Suprapubic skin (tissue), 4 donors: ENCODE results near the gene ARPC2. TPM values are rescaled to one million over a fixed set of nuclear protein-coding genes. Genes with fewer than 3 reads are reported as not detected.

ENCODE experiments used
- DNase-seq, 2 donors: peaks; one replicate each; pipeline ENCODE4 v3.0.0-alpha.2; 2019; ENCODE audit warnings: low spot score in 2 of 2
- H3K27ac ChIP-seq: fragments of 200-600 bp; sonication (generic); one replicate; pipeline ENCODE4 v1.5.1; 2019
- H3K27me3 ChIP-seq: fragments of 200-600 bp; sonication (generic); one replicate; pipeline ENCODE4 v1.5.1; 2019
- H3K36me3 ChIP-seq: fragments of 200-600 bp; sonication (generic); one replicate; pipeline ENCODE4 v1.5.1; 2019
- H3K4me1 ChIP-seq: fragments of 200-600 bp; sonication (generic); one replicate; pipeline ENCODE4 v1.5.1; 2019
- H3K4me3 ChIP-seq: fragments of 200-600 bp; sonication (generic); one replicate; pipeline ENCODE4 v1.5.1; 2019; ENCODE audit warnings: mild to moderate bottlenecking
- H3K9me3 ChIP-seq: fragments of 200-600 bp; sonication (generic); one replicate; pipeline ENCODE4 v1.5.1; 2019
- EP300 ChIP-seq: sonication (generic); formaldehyde crosslinking; IDR thresholded peaks from one replicate; pipeline ENCODE4 v1.6.1; 2017; ENCODE audit warnings: antibody characterized with exemption
- POLR2A ChIP-seq, 2 donors: fragments of 450-650 bp; IDR thresholded peaks; one replicate each; pipeline ENCODE4 v1.6.1; 2017; ENCODE audit warnings: antibody characterized with exemption in 2 of 2, mild to moderate bottlenecking in 2 of 2, moderate library complexity in 2 of 2
- POLR2AphosphoS5 ChIP-seq, 3 donors: sonication (generic); formaldehyde crosslinking; IDR thresholded peaks; one replicate each; pipeline ENCODE4 v1.6.1; 2017; ENCODE audit warnings: antibody characterized with exemption in 3 of 3
- WGBS: methylation state at CpG from one replicate; pipeline ENCODE4 v1.1.5; 2018; 5-methylcytosine and 5-hydroxymethylcytosine counted together
- total RNA-seq, 4 donors: library from RNA; depleted of rRNA; stranded (reverse); fragments of >200 nt; gene quantifications; one replicate each; pipeline ENCODE4 v1.1.0, GENCODE V29; 2016
- TF ChIP-seq, protein P1 (sequence below), 2 donors: fragments of 200-600 bp in 1 of 2; fragments of 450-650 bp in 1 of 2; sonication (generic) in 1 of 2; IDR thresholded peaks; one replicate each; pipeline ENCODE4 v1.5.1; 2016 to 2019; ENCODE audit warnings: antibody characterized with exemption in 2 of 2, mild to moderate bottlenecking in 1 of 2, moderate library complexity in 1 of 2

Gene ARPC2
- total RNA-seq, 4 donors from 2014 or later = 267 to 384 (median 275) TPM

DNA sequence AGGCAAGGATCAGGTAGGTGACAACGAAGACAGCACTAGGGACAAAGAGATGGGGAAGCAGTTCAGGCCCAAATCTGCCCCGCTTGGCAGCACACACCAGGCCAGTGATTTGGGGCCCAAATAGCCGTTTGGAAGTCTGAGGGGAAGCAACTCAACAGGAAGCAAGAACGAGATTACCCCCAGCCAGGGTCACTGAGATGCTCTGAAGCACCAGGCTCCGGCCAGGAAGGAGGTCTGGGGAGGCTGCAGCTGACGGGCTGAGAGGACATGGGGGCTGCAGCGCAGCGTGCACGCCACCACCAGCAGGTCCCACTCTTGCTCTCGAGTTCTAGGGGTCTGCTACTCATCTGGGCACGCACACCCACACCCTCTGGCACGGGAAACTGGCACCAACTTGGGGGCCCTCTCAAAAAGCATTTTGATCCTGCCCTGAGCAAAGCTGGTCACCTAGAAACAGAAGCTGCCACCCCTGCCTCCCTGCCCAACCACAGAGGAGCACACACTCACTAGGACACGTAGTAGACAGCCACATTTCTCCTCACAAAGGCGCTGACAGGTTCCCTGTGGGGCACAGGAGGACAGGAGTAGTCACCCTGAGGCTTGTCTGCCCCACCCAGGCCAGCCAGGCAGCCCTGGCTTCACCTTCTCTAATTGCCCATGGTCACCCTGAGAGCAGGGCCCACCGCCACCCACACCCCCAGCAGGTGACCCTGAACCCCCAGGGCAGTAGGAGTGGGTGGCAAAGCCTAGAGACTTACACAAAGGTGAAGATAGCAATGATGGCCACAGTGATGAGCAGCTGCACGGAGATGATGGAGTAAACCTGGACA, 61.8 kb downstream of the ARPC2 start:
- no peaks in the 10 kb centered on the region for H3K27me3 ChIP-seq
- no peaks in the 10 kb centered on the region for H3K9me3 ChIP-seq
- peaks cover 57% of the 10 kb centered on the region for H3K4me1 ChIP-seq
- DNase-seq = no peak
- WGBS = 79% methylated on average over 10 of the region's 16 CpGs
- TF ChIP-seq POLR2A (IDR thresholded peaks at IDR 0.05) (no peak), EP300 (no peak), POLR2AphosphoS5 (IDR thresholded peaks at IDR 0.05) (no peak)
- TF ChIP-seq, protein P1, sequence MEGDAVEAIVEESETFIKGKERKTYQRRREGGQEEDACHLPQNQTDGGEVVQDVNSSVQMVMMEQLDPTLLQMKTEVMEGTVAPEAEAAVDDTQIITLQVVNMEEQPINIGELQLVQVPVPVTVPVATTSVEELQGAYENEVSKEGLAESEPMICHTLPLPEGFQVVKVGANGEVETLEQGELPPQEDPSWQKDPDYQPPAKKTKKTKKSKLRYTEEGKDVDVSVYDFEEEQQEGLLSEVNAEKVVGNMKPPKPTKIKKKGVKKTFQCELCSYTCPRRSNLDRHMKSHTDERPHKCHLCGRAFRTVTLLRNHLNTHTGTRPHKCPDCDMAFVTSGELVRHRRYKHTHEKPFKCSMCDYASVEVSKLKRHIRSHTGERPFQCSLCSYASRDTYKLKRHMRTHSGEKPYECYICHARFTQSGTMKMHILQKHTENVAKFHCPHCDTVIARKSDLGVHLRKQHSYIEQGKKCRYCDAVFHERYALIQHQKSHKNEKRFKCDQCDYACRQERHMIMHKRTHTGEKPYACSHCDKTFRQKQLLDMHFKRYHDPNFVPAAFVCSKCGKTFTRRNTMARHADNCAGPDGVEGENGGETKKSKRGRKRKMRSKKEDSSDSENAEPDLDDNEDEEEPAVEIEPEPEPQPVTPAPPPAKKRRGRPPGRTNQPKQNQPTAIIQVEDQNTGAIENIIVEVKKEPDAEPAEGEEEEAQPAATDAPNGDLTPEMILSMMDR (IDR thresholded peaks at IDR 0.05) = no peak
- H3K4me3 ChIP-seq = no peak overlapping the region
- H3K36me3 ChIP-seq = peaks cover 81% of the 10 kb centered on the region
- peak overlapping the region; percentile 10 for H3K27ac ChIP-seq

DNA sequence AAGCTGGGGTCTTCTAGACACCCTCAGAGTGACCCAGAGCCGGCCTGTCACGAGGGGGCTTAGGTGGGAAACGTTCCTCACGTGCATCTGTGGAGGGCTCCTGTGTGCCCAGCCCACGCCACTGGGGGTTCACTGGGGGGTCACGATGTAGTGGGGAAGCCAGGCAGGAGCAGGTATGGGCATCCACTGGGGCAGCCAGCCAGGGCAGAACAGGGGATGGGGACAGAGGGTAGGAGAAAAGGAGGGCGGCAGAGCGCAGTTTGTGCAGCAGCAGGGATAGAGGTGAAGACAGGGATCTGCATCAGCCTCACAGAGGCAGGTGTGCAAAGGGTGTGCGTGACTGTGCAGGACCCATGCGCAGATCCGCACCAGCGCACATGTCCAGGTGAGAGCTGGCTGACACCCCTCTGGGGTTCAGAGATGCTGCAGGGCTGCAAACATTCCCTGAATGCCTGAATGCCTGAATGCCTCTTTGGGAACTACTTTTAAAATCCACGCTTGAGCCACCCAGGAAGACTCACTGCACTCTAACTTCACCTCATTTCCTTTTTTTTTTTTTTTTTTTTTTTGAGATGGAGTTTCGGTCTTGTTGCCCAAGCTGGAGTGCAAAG, 63.4 kb downstream of the ARPC2 start:
- H3K36me3 ChIP-seq = peaks cover 65% of the 10 kb centered on the region
- DNase-seq = no peak
- 96% methylated on average over 9 of the region's 14 CpGs for WGBS
- H3K4me3 ChIP-seq = no peak overlapping the region
- H3K9me3 ChIP-seq = no peaks in the 10 kb centered on the region
- no peak for TF ChIP-seq EP300
- no peak for TF ChIP-seq POLR2AphosphoS5 (IDR thresholded peaks at IDR 0.05)
- TF ChIP-seq, protein P1 (IDR thresholded peaks at IDR 0.05) = no peak
- no peak for TF ChIP-seq POLR2A (IDR thresholded peaks at IDR 0.05)
- no peak overlapping the region for H3K27ac ChIP-seq
- no peaks in the 10 kb centered on the region for H3K27me3 ChIP-seq
- peaks cover 64% of the 10 kb centered on the region for H3K4me1 ChIP-seq

DNA sequence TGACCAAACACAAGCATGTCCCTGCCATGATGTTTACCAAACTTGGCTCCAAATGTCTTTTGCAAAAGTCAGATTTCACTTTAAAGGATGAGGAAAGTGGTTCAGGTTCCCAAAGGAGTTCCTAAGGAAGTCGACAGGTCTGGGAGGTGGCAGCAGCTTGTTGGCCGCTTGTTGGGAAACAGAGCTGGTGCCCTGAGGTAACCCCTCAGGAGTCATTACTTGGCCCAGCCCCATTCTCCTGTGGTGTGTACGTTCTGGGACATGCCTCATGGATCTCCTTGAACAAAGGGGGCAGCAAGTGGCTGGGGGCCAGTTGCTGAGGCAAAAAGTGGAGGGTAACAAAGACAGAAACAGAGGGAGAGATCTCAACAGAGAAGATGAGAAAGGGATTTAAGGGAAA, 64.5 kb downstream of the ARPC2 start:
- TF ChIP-seq POLR2AphosphoS5 (IDR thresholded peaks at IDR 0.05) = peak in 1 of 3 donors; percentile 24
- TF ChIP-seq, protein P1 (IDR thresholded peaks at IDR 0.05) = no peak
- peak overlapping the region; percentile 97 for H3K27ac ChIP-seq
- DNase-seq = no peak
- H3K36me3 ChIP-seq = peaks cover 54% of the 10 kb centered on the region
- no peaks in the 10 kb centered on the region for H3K27me3 ChIP-seq
- peaks cover 72% of the 10 kb centered on the region for H3K4me1 ChIP-seq
- no peaks in the 10 kb centered on the region for H3K9me3 ChIP-seq
- H3K4me3 ChIP-seq = no peak overlapping the region
- 32% methylated on average over 3 of the region's 3 CpGs for WGBS

DNA sequence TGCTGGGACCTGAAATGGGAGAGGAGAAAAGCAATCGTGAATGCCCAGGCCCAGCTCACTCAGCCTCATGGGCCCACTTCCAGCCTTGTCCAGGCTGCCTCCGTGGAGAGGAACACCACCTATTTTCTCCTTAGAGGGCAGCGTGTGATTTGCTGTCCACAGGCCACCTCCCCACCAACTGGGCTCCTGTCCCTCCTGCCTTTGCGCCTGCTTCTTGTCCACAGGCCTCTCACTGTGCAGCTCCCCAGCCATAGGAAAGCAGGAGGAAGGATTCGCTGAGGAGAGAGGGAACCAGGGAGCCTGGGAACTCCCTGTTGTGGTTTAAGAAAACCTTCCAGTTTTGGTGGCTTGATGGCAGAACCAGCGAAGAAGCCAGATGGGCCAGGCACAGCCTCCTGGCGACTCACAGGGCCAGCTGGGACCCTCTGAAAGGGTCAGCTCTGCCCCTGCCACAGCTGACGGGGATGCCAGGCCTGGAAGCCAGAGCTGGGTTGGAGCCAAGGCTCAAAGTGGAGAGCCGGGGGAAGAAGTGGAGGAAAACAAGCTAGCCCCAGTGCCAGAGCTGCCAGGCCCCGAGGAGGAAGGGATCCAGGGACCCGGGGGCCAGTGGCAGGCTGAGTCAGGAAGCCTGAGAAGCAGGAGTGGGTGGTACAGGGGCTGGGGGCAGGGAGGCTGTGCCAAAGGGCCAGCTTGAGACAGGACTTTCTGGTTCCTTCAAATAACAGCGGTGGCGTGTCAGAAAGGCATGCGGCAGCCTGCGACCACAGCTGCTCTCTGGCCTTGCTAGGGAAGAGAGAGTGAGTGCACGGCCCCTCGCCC, 65.4 kb downstream of the ARPC2 start:
- TF ChIP-seq POLR2AphosphoS5 (IDR thresholded peaks at IDR 0.05) (peak in 1 of 3 donors; percentile 62), POLR2A (IDR thresholded peaks at IDR 0.05) (no peak)
- no peak for DNase-seq
- Histone ChIP-seq H3K4me1 (peaks cover 81% of the 10 kb centered on the region), H3K36me3 (peaks cover 45% of the 10 kb centered on the region), H3K27me3 (no peaks in the 10 kb centered on the region), H3K27ac (peak overlapping the region; percentile 97), H3K9me3 (no peaks in the 10 kb centered on the region), H3K4me3 (peak overlapping the region; percentile 3)
- 28% methylated on average over 16 of the region's 17 CpGs for WGBS

DNA sequence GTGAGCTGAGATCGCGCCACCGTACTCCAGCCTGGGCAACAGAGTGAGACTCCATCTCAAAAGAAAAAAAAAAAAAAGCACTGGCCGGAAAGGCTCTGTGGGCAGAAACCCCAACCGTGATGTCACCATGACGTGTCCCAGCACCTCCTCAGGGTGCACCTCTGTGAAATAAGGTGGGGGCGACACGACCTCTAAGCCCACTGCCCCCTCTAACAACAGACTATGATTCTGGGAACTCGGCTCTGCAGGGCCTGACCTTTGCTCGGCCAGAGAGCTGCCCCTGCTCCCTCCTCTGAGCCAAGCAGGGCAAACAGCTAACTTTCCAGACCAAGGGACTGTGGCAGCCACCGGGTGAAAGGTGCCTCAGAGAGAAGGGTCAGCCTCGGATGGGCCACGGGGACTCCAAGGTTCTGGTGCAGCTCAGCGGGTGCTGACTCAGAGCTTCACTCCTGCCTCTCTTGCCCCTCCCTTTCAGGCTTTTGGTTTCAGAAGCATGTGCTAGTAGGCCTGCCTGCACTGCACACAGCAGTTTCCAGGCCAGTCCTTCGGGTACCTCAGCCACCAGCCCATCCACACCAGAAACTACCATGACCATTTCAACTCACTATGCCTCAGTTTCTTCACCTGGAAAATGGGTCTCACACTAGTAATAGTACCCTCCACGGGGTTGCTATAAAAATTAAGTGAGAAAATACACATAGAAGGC, 67.3 kb downstream of the ARPC2 start:
- DNase-seq = no peak
- WGBS = 48% methylated on average over 15 of the region's 16 CpGs
- Histone ChIP-seq H3K36me3 (peaks cover 26% of the 10 kb centered on the region), H3K27ac (peak overlapping the region; percentile 97), H3K27me3 (no peaks in the 10 kb centered on the region), H3K9me3 (no peaks in the 10 kb centered on the region), H3K4me3 (peak overlapping the region; percentile 29), H3K4me1 (peaks cover 89% of the 10 kb centered on the region)
- TF ChIP-seq POLR2A (IDR thresholded peaks at IDR 0.05) = no peak
- TF ChIP-seq, protein P1 (IDR thresholded peaks at IDR 0.05) = no peak
- no peak for TF ChIP-seq POLR2AphosphoS5 (IDR thresholded peaks at IDR 0.05)
- no peak for TF ChIP-seq EP300
